ENCODE results near the gene EPS8L3. TPM values are rescaled to one million over a fixed set of nuclear protein-coding genes. Genes with fewer than 3 reads are reported as not detected.

Gene EPS8L3
- total and polyA plus RNA-seq, 8 donors: 0.21 to 0.99 (median 0.52) TPM; not detected in 2

GRCh38 chr1:109773203-109773899 lies 9.6 kb upstream of the EPS8L3 start:
- Histone ChIP-seq H3K27ac (no peak overlapping the region), H3K9me3 (no peaks in the 10 kb centered on the region), H3K4me1 (peaks cover 0 to 14% of the 10 kb centered on the region in 2 donors), H3K27me3 (no peaks in the 10 kb centered on the region), H3K4me3 (no peak overlapping the region), H3K36me3 (no peaks in the 10 kb centered on the region)
- ATAC-seq (peak; percentile 93), DNase-seq (peak; percentile 65 to 90 (median 86))
- intact Hi-C loops (cut with DNase I): loop anchor here (10.0 kb wide), 3 partner anchors 119 to 229 kb away; partner anchors contain the start of genes AHCYL1 (in 1 of the 2), GNAI3 (in 1 of the 2) and GSTM4 (in 1 of the 2)
- TF ChIP-seq, protein P1, sequence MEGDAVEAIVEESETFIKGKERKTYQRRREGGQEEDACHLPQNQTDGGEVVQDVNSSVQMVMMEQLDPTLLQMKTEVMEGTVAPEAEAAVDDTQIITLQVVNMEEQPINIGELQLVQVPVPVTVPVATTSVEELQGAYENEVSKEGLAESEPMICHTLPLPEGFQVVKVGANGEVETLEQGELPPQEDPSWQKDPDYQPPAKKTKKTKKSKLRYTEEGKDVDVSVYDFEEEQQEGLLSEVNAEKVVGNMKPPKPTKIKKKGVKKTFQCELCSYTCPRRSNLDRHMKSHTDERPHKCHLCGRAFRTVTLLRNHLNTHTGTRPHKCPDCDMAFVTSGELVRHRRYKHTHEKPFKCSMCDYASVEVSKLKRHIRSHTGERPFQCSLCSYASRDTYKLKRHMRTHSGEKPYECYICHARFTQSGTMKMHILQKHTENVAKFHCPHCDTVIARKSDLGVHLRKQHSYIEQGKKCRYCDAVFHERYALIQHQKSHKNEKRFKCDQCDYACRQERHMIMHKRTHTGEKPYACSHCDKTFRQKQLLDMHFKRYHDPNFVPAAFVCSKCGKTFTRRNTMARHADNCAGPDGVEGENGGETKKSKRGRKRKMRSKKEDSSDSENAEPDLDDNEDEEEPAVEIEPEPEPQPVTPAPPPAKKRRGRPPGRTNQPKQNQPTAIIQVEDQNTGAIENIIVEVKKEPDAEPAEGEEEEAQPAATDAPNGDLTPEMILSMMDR (IDR thresholded peaks at IDR 0.05): peak; percentile 65 to 84

DNA sequence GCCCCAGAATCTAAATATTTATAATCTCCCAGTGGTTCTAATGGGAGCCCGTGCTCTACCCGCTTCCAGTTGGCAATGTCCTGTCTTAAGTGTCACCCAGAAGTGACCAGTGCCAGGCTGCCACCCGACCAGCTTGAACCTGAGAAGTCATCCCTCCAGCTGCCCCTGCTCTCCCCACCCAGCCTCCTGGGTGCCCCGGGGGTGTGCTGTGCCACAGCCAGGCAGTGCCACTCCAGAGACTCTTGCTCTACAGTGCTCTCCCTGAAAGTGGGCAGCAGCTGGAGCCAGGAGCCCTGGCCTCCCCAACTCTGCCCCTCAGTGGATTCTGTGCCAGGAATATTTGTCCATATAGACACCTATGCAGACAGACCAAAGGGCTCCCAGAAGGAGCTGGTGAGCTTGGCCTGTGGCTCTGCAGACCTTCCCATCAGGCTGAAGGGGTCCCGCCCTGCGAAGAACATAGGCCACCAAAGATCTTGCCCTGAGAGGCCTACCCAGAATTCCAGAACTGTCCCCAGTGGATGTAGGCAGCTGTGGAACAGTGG lies 9.0 kb upstream of the EPS8L3 start:
- intact Hi-C loops (cut with DNase I): loop anchor here (10.0 kb wide), 3 partner anchors 118 to 228 kb away; partner anchors contain the start of genes AHCYL1 (in 1 of the 2), GNAI3 (in 1 of the 2) and GSTM4 (in 1 of the 2)
- ATAC-seq: no peak
- TF ChIP-seq, protein P1 (IDR thresholded peaks at IDR 0.05): no peak
- no peak overlapping the region for H3K4me3 ChIP-seq
- no peak overlapping the region for H3K27ac ChIP-seq
- peak in 2 of 4 donors; percentile 29 to 60 for DNase-seq
- peaks cover 0 to 14% of the 10 kb centered on the region in 2 donors for H3K4me1 ChIP-seq
- H3K27me3 ChIP-seq: no peaks in the 10 kb centered on the region
- no peaks in the 10 kb centered on the region for H3K36me3 ChIP-seq
- no peaks in the 10 kb centered on the region for H3K9me3 ChIP-seq

- H3K27me3 ChIP-seq: no peaks in the 10 kb centered on the region
- ATAC-seq (no peak), DNase-seq (peak in 2 of 4 donors; percentile 20 to 32)
- TF ChIP-seq, protein P1 (IDR thresholded peaks at IDR 0.05): no peak
- peaks cover 0 to 10% of the 10 kb centered on the region in 2 donors for H3K4me1 ChIP-seq
- H3K9me3 ChIP-seq: no peaks in the 10 kb centered on the region
- no peak overlapping the region for H3K4me3 ChIP-seq
- no peak overlapping the region for H3K27ac ChIP-seq
- no peaks in the 10 kb centered on the region for H3K36me3 ChIP-seq
- intact Hi-C loops (cut with DNase I): loop anchor here (10.0 kb wide), 3 partner anchors 117 to 227 kb away; partner anchors contain the start of genes AHCYL1 (in 1 of the 2), GNAI3 (in 1 of the 2) and GSTM4 (in 1 of the 2)
These were observed 8.3 kb upstream of the EPS8L3 start for GRCh38 chr1:109771712-109772657.

DNA sequence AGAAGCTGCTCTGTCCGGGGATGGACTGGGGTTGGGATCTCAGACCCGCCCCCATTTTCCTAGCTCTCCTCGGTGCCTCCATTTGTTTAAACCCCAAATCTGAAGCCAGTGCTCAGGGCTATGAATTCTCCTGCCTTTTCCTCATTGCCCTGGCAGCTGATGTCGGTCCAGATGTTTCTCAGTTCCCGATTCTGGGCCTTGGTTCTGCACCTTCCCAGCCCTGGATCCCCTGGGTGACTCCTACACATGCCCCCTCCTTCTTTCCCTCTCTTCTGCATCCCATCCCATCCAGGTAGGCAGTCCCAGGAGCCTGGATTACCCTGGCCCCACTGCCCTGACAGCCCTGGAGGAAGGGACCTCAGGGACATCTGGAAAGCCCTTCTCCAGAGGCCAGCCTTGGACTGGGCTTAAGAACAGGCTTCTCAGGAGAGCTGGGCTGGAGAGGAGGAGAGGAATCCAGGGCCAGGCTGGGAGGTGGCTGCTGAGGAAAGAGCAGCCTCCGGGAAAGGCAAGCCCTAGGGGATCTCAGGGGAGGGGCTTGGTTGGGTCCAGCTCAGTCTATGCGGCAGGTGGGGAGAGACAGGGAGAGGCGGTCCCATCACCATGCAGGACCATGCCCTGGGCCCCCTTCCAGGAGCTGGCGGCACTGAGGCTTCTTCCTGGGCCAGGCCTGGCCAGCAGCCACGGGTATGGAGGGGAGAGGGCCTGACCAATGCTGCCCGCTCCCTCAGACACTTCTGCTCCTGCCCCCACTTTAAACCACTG lies 6.8 kb upstream of the EPS8L3 start:
- intact Hi-C loops (cut with DNase I): loop anchor here (10.0 kb wide), 3 partner anchors 116 to 226 kb away; partner anchors contain the start of genes AHCYL1 (in 1 of the 2), GNAI3 (in 1 of the 2) and GSTM4 (in 1 of the 2)
- H3K27ac ChIP-seq: no peak overlapping the region
- peak in 2 of 4 donors; percentile 28 to 54 for DNase-seq
- H3K4me1 ChIP-seq: peaks cover 0 to 6% of the 10 kb centered on the region in 2 donors
- TF ChIP-seq, protein P1 (IDR thresholded peaks at IDR 0.05): no peak
- no peaks in the 10 kb centered on the region for H3K36me3 ChIP-seq
- H3K9me3 ChIP-seq: no peaks in the 10 kb centered on the region
- H3K27me3 ChIP-seq: no peaks in the 10 kb centered on the region
- H3K4me3 ChIP-seq: no peak overlapping the region
- no peak for ATAC-seq
